NCI-H345 treated with DMSO at 0.1 percent for 48 hours (cell line): ENCODE data around the gene PRPS2.

Experiments
- DNase-seq: peaks from one replicate; lab custom pipeline; 2025; ENCODE audit not compliant: unreplicated experiment; lab: John Stamatoyannopoulos, UW

PRPS2 gene

DNA sequence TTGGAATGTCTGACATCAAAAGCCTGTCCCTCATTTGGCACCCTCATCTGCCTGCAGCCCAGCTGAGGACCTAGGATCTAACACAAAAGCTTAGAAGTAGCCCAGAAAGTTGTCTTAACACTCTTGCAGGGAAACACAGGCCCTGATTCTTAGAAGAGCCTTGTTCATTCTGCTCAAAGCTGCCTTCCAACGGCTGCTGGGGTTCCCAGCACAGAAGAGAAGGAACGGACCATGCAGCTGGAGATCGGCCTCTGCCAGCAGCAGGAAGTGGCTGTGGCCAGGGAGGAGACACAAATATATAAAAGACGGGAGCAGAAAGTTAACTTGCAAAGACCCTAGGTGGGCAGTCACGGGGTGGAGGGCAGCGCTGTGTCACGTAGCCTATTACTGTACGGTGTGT lies 20.4 kb downstream of the PRPS2 start:
- no peak for DNase-seq

DNA sequence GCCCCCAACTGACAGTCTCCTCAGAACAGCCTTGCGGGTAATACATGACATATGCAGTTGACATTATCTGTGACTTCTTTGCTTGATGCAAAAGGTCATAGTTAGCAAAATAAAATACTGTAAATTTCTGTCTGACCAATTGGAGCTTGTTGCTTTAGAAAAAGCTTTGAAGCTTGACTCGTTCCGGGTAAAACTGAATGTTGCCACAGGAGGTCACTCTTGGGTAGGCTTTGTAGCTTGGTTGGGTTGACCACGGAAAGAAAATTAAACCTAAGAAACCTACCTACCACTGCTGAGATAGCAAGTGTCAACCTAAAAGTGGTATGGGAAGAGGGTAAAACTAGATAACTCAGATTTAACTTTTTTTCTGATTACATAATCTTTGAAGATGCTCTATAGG lies 23.2 kb downstream of the PRPS2 start:
- no peak for DNase-seq

DNA sequence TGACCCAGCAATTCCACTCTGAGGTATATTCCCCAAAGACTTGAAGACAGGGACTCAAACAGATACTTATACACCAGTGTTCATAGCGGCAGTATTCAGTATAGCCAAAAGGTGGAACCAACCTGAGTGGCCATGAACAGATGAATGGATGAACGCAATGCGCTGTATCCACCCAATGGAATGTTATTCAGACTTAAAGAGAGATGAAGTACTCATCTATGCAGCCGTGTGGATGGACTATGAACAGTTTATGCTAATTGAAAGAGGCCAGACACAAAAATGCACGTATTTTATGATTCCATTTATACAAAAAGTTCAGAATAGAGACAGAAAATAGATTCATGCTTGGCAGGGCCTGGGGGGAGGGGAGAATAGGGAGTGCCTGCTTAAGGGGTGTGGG lies 26.3 kb downstream of the PRPS2 start:
- no peak for DNase-seq

DNA sequence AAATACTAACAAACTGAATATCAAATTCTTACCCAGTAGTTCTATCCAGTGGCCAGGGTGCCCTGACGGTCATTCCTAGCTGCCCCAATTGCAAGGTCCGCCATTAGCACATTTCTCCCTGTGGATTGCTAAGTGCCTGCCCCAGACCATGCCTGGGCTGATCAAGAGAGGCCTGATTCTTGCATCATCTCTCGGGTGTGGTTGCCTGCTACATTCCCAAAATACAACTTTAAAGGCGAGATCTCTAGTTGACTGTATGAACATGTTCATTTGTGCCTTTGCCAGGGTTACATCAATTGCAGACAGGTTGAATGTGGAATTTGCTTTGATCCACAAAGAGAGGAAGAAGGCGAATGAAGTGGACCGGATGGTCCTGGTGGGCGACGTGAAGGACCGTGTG lies 28.0 kb downstream of the PRPS2 start:
- DNase-seq, result no peak

DNA sequence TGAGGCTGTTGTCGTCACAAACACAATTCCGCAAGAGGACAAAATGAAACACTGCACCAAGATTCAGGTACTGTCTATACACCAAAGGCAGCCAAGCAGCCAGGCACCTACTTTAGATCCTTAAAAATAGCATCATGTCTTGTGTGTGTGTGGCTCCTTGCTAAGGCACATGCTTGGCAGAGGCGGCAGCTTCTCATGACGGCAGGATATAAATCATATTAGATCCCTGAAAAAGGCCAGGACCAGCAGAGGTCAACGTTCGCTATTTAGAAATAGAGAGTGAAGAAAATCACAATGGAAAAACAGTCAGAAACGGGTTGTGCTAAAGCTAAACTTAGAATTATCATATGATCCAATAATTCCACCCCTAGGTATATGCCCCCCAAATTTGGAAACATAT lies 29.5 kb downstream of the PRPS2 start:
- DNase-seq, result no peak

DNA sequence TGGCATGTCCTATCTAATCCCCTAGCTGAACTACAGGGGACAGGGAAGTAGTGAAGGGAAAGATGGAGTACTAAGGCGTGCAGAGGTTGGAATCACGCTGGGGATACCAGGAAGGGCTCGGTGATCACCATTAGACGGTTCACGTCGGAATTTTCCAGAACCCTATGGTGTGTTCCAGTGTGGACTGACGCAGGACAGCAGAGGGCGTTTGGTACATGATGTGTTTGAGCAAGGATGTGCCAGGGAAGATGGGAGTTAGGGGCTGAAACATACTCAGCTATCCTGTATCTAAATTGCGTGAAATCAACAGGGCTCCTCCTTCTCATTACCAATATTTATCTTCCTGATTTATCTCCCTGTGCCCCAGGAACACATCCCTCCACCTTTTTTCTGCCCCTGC lies 33.7 kb downstream of the PRPS2 start:
- DNase-seq, result no peak

DNA sequence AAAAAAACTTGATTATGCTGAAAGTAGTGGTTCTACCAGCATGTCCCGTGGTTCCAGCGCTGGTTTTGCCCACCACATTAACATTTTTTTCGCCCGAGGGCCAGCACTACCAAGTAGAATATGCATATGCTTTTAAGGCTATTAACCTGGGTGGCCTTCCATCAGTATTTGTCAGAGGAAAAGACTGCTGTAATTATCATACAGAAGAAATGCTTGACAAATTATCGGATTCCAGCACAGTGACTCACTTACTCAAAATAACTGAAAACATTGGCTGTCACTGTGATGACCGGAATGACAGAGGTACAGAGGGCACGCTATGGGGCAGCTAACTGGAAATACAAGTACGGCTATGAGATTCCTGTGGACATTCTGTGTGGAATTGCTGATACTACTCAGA lies 34.6 kb downstream of the PRPS2 start:
- DNase-seq, result no peak

DNA sequence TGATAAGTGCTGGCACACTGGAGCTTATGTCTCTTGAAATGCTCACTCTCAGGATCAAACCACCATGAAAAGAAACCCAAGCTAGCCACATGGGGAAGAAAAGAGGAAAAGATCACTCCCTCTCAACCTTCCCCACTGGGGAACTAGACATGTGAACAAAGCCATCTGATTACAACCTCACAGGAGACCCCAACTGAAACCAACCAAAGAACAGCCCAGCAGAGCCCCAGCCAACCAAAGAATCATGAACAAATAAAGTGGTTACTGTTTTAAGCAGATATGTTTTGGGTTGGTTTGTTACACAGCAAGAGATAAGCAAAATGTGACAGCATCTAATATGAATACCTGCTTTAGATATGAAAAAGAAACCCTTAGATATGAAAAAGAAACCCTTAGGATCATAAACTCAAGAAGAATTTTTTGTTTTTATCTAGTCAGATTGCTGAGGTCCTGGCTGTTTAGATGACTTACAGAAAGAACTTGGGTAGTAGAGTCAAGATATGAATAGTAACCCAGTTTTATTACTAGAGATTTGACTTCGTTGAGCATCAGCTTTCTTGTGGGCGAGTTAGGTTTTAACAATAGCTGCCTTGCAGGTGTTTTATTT lies 52.0 kb downstream of the PRPS2 start:
- DNase-seq, result no peak

DNA sequence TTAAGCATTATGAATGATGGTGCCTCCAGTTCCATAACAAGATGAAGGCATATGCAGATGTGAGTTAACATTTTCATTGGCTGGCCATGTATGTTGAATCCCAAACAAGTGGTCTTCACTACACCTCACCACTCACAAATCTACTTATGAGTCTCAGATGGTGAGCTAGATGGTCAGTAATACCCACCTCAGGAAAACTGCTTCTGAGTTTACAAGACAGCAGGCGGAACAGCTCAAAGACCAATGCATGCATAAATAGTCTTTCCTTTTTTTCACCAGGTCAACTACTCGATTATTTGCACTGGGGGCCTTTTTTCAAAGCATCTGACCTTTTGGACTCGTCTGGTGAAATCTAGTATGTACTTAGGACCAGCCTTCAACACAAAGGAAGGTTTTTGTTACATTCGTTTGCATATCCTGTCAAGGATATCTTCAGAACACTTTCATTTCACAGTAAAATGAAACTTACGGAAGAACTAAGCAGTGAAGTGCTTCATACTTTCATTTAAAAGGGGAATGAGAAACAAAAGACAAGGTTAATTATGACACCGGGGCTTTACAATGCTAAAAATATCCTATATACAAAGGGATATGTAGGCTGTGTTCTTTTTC lies 52.6 kb downstream of the PRPS2 start:
- DNase-seq, result no peak

DNA sequence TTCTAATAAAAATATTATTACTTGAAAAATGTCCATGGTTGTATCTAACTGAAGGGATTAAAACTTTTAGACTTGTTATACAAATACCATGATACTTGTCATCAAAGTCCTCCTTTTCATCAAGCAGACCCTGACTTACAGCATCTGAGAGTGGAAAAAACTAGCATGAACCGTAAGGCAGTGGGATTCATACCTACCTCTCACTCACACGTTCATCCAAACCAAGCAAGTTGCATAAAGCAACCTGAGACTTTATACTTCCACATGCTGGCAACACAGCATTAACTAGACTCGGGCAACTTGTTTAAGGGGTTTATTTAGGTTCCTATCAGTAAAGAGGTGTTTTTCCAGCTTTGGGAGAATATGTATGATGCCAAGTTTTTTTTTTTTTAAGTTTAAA lies 53.1 kb downstream of the PRPS2 start:
- DNase-seq, result no peak

DNA sequence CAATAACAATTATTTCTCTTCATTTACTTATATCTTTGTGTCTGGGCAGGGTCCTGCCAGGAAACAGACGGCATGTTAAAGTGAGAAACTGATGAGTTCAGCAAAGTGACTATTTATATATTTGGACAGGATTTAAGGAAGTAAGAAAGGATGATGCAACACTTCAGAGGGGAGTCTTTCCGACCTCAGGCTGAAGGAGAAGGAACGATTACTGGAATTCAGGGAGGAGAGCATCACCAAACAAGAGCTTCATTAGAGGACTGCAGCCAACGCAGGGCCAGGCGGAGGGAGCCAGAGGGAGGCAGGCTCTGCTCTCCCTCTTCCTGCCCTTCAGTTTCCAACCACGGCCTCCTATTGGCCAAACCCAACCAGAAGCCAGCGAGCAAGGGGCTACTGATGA lies 74.1 kb downstream of the PRPS2 start:
- no peak for DNase-seq

DNA sequence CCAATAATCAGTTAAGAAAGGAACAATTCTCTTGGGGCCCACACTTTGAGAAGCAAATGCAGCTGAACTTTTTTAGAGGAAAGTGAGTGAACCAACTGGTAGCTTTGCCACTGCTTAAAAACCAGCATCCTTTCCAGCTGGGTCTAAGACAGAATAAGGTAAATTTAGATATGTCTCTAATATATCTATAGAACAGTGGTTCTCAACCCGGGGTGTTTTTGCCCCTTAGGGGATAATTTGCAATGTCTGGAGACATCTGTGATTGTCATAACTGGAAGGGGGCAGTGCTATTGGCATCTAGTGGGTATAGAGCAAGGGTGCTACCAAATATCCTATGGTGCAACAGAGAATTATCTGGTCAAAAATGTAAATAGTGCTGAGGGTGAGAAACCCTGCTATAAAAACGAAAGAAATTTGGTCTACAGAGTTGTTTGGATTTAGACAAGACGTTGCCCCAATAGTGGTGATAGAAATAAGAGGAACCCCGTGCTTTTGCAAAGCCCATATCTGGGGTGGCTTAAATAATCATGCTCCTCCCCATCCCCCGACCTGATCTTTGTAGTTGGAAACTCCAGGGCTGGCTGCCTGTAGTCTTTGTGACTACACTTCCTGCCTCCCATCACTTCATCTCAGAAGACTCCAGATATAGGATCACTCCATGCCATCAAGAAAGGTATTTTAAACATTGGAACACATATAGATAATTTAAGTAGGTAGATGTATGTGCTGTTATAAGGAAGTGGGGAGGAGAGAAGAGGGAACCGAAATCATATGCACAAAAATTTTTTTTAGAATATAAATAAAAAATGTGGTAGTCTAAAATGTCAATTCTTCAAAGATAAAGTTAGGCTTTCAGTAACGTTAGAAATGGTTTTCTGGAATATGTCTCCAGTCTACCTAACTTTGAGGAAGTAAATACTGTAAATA lies 75.5 kb downstream of the PRPS2 start, which contains the start of gene TLR7:
TLR7 (plus strand) TSS at position 622 of the 927 bp plus-strand sequence. CDS start 507 bp downstream, outside the sequence.
- DNase-seq, result no peak

DNA sequence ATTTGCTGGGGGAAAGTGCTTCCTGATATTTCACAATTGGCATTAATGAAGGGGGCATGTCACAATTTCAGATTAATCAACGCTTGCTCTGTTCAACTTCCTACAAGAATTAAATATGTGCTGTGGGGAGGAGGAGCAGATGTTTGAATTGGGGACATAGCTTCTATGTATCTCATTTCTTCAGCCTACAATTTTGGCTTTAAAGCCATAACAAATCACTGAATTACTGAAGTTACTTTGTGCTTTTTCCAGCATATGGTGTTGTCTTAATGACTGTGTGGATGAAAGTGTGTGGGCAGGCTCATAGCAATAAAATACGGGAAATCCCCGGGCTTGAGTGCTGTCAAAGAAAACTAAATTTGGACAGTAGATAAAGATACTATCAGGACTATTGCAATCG lies 76.5 kb downstream of the PRPS2 start:
- no peak for DNase-seq

DNA sequence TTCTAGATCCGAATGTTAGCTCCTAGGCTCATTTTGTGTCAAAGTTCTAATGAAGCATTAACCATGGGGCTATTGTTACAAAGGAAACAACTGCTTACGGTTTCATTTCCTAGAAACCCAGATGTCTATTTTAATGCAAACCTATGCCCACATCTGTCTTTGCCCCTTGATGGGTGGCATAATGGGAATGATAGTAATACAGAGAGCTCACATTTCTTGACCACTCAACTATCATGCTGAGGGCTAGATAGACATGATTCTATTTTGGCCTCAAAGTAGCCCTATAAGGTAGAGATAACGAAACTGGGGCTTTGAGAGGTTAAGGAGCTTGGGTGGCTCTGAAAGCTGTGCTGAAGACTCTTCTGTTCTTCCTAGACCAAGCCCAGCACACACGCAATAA lies 77.5 kb downstream of the PRPS2 start:
- DNase-seq, result no peak

DNA sequence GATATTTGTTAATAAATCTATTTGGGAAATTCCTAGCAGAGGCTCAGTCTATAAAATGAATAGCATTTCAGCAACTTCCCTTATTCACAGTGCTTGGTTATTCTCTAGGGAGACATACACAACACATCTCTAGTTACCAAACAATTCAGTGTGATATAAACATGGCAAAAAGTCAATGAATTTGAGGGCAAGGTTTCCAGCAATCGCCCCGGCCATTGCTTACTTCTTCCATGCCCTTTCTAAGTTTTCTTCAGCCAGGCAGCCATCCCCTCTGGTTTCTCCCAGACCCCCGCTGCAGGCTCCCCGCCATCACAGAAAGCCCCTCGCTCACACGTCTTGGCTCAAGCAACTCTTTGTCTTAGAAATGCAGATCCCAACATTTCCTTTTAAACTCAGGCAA lies 80.0 kb downstream of the PRPS2 start:
- DNase-seq, result no peak

DNA sequence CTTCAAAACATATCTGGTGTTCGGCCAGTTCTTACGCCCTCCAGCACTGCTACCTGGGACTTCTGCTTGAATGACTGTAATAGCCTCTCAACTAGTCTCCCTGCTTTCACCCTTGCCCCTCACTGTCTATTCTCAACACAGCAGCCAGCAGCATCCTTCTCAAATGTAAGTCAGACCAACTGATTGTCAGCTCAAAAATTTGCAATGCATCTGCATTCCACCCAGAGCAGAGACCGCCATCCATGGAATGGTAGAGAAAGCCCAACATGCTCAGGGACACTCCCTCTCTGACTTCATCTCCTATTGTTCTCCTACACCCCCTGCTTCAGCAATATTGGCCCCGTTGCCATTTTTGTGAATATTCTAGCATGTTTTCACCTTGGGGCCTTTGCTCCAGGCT lies 81.5 kb downstream of the PRPS2 start:
- no peak for DNase-seq
